Stimulated activated naive CD8-positive, alpha-beta T cell treated with anti-CD3 and anti-CD28 coated beads, Interleukin-15, Interleukin-2, amounts not matched to agents 100 ng/mL and 50 ng/mL, for 24 hours (primary cell): ENCODE results near the gene ARL5B.

Experiments
- H3K27ac Mint-ChIP-seq: one replicate; pipeline ENCODE4 v1.8.0; 2021; ENCODE audit warnings: mild to moderate bottlenecking, mixed read lengths
- H3K27me3 Mint-ChIP-seq: one replicate; pipeline ENCODE4 v1.8.0; 2021; ENCODE audit warnings: mixed read lengths
- H3K36me3 Mint-ChIP-seq: one replicate; pipeline ENCODE4 v1.8.0; 2021; ENCODE audit warnings: low read depth, mixed read lengths
- H3K4me1 Mint-ChIP-seq: one replicate; pipeline ENCODE4 v1.8.0; 2021; ENCODE audit warnings: low read depth, mixed read lengths
- H3K4me3 Mint-ChIP-seq: one replicate; pipeline ENCODE4 v1.8.0; 2021; ENCODE audit warnings: mild to moderate bottlenecking, mixed read lengths
- H3K9me3 Mint-ChIP-seq: one replicate; pipeline ENCODE4 v1.8.0; 2021; ENCODE audit warnings: mixed read lengths

Gene ARL5B

GRCh38 chr10:18713077-18713476, 53.8 kb downstream of the ARL5B start:
- Mint-ChIP-seq H3K4me3 (no peak overlapping the region), H3K27me3 (no peaks in the 10 kb centered on the region), H3K36me3 (no peaks in the 10 kb centered on the region), H3K4me1 (no peaks in the 10 kb centered on the region), H3K9me3 (no peaks in the 10 kb centered on the region), H3K27ac (no peak overlapping the region)

- Mint-ChIP-seq H3K36me3 (no peaks in the 10 kb centered on the region), H3K27me3 (no peaks in the 10 kb centered on the region), H3K27ac (no peak overlapping the region), H3K4me1 (no peaks in the 10 kb centered on the region), H3K4me3 (no peak overlapping the region), H3K9me3 (no peaks in the 10 kb centered on the region)
Measured at GRCh38 chr10:18718991-18719390, 59.8 kb downstream of the ARL5B start.

- no peak overlapping the region for H3K4me3 Mint-ChIP-seq
- no peaks in the 10 kb centered on the region for H3K4me1 Mint-ChIP-seq
- H3K9me3 Mint-ChIP-seq: no peaks in the 10 kb centered on the region
- H3K27ac Mint-ChIP-seq: no peak overlapping the region
- H3K27me3 Mint-ChIP-seq: no peaks in the 10 kb centered on the region
- H3K36me3 Mint-ChIP-seq: no peaks in the 10 kb centered on the region
Measured at GRCh38 chr10:18719811-18720210, 60.6 kb downstream of the ARL5B start.

GRCh38 chr10:18721067-18721466, 61.8 kb downstream of the ARL5B start:
- H3K4me3 Mint-ChIP-seq: no peak overlapping the region
- H3K27me3 Mint-ChIP-seq: no peaks in the 10 kb centered on the region

GRCh38 chr10:18723801-18724200, 64.6 kb downstream of the ARL5B start:
- H3K27ac Mint-ChIP-seq: no peak overlapping the region
- H3K4me3 Mint-ChIP-seq: no peak overlapping the region
- no peaks in the 10 kb centered on the region for H3K27me3 Mint-ChIP-seq
- no peaks in the 10 kb centered on the region for H3K36me3 Mint-ChIP-seq
- H3K9me3 Mint-ChIP-seq: no peaks in the 10 kb centered on the region
- no peaks in the 10 kb centered on the region for H3K4me1 Mint-ChIP-seq

More at GRCh38 chr10:18721067-18721466, 61.8 kb downstream of the ARL5B start:
- Mint-ChIP-seq H3K4me1 (no peaks in the 10 kb centered on the region), H3K27ac (no peak overlapping the region), H3K36me3 (no peaks in the 10 kb centered on the region), H3K9me3 (no peaks in the 10 kb centered on the region)
